HG03457 (cell line): ENCODE results near the gene FAM156A.
"Not testable (repeated sequence)": the region's sequence is repeated elsewhere in the genome, so short reads cannot be mapped to it uniquely, and the experiment has no call there.

Experiments
- ATAC-seq: cut with Tn5 transposase; IDR thresholded peaks from one replicate; pipeline ENCODE4 v1.9.1; 2021; ENCODE audit warnings: moderate number of reproducible peaks; ENCODE audit not compliant: unreplicated experiment

Gene FAM156A

DNA sequence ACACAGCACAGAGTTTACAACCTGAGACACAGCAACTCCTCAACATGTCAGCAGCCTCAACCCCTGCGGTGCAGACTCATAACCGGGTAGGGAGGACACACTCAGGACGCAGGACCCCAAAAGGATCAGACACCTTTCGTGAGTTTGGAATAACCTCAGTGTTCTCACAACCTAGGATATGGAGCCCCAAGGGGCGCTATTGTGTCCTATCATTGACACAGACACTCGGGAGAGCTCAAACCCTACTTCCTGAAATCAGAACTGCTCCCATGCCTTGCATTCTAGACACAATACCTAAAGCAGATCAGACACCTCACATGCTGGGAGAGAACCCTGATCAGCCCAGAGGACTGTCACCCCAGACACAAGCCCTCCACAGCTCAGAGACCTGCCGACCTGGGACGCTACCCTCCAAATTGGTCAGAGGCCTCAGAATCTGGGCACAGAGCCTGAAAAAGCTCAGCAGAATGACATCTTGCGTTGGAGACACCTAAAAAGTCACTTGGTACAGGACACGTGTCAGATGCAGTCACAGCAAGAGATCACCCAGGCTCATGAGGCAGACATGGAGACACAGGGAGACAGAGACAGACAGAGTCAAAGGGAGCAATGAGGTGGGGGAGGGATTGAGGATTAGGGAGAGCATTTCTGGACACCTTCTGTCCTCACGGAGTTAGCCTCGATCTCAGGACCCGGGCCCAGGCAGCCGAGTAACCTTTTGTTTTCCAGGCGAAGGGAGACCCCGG, 8.8 kb upstream of the FAM156A start:
- not testable (repeated sequence) for ATAC-seq

DNA sequence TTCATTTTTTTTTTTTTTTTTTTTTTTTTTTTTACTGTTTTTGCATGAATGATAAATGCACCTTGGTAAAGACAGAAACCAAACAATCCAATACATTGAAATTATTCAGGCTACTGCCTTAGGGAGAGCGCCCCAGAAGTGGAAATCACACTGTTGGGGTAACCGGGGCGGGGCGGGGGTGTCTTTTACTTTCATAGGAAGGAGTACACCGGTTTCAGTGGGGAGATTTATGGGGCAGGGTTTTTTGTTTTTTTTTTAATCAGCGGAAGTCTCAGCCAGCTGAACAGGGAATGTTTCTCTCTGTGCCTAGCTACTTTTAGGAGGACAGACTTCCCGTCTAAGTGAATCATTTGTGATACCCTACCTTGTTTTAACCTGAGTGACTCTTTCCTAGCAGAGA, 643 bp upstream of the FAM156A start:
- peak; percentile 20 for ATAC-seq

DNA sequence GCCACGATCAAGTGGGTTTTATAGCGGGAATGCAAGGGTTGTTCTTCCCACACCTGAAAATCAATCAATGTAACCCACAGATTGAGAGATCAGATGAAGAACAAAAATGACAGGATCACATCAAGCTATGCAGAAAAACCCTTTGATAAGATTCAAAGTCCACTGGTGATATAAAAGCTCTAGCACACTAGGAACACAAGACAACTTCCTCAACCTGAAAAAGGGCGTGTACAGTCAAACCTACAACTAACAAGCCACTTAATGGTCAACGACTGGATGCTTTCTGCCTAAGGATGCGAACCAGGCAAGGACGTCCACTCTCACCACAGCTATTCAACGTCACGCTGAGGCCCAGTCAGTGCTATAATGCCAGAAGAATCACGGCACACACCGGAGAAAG, 8.4 kb downstream of the FAM156A start:
- not testable (repeated sequence) for ATAC-seq

DNA sequence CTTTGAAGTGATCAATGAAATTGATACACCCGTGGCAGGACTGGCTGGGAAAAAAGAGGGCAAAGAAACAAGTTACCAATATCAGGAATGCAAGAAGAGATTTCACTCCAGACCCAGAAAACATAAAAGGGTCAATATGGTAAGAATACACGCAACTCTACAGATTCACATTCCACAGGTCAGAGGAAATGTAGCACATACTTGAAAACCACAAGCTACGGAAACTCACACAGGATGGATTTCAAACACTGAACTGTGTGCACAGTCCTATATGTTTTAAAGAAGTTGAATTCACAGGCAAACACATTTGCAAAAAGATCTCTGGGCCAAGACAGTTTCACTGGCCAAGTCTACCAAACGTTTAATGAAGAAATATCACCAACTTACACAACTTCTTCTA, 9.0 kb downstream of the FAM156A start:
- ATAC-seq: not testable (repeated sequence)

DNA sequence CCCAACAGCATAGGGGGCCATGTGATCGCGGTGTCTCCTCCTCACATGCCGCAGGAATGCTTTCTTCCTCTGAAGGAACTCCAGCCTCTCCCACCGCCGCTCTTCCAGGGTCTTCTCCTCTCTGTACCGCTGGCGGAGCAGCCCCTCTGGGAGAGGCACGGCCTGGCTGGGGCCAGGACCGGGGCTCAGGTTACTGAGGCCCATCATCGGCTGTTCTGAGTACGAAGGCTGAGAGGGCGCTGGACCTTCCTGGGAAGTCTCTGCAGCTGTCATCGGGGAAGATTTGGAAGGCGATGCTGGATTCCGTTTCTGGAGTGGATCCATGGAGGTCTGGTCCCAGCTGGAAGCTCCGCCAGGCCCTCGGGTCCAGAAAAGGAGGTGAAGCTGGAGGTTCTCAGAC, 10.1 kb downstream of the FAM156A start:
- ATAC-seq: not testable (repeated sequence)

DNA sequence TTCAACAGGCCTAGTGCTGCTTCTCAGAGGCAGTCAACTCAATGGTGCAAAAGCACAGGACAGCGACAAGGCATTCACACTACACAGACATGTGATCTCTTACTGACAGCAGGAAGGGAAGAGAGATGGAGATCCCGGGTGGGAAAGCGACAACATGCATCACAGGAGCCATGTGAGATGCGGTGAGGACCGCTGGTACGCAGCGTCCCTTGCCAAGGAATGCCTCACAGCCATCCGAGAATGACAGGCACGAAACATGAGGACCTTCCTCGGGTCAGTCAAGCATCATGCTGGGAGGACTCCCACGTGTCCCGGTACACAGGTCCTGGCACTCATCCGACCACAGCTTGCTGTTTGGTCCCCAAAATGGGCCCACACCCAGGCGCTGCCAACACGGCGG, 10.8 kb downstream of the FAM156A start:
- ATAC-seq: not testable (repeated sequence)

DNA sequence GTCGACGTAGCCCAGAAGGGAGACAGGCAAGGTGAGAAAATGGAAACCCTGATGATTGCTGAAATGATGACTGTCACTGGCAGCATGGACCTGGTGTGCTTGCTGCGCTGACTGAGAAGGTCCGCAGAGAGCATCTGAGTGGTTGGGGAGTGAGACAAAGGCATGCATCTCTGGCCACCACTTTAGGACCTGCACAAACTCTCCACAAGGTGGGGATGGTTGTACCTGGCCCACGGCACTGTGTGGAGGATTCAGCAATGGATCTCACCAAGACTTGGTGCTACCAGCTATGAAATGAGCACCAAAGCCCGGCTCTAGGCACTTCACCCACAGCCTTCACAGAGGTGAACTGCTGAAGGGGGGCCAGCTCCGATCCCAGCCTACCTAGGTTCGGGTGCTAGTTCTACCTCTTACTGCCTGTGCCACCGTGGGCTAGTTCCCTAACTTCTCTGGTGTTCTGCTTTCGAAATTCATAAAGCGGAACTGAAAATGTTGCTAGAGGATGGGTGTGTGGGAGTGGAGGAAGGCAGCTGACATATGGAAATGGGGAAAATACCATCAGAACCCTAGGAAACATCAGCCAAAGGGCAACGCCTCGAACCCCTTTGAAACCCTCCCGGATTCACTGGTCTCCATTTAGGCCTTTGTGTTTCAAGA, 12.4 kb downstream of the FAM156A start:
- ATAC-seq: not testable (repeated sequence)

DNA sequence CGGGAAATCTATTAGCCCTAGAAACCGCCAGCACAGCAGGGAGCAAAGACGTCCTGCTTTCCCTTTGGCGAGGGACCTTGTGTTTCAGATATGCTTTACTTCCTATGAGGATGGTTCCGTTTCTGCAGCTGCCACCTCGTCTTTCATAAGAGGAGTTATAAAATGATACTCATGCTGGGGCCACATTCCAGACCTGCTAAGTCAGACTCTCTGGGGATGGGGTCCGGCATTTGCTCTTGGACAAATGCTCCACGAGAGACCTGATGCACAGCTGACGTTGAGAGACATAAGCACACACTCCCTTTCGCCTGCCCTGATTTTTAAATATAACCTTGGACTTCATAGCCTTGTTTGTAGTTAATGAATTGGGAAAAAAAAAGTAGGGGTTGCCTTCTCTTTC, 16.6 kb downstream of the FAM156A start:
- ATAC-seq: not testable (repeated sequence)

- not testable (repeated sequence) for ATAC-seq
Observed at GRCh38 chrX:52940704-52941103, 17.6 kb downstream of the FAM156A start.

DNA sequence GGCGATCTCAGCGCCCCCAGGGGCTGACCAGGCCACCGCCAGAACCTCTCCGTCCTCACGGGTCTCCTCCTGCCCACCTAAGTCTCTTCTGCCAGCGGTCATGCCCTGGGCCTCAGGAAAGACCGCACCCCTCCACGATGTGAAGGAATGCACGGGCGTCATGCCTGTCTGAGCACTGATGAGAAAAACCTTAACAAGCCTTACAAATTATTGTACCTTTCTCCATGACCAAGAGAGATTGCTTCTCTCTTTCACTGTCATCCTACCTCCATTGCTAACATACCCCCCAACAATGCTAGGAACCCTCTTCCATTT, 22.9 kb downstream of the FAM156A start:
- not testable (repeated sequence) for ATAC-seq

- ATAC-seq: peak; percentile 86
Observed at GRCh38 chrX:52934704-52935469, 23.4 kb downstream of the FAM156A start.

- ATAC-seq: no peak
Observed at GRCh38 chrX:52933976-52934703, 24.2 kb downstream of the FAM156A start.

DNA sequence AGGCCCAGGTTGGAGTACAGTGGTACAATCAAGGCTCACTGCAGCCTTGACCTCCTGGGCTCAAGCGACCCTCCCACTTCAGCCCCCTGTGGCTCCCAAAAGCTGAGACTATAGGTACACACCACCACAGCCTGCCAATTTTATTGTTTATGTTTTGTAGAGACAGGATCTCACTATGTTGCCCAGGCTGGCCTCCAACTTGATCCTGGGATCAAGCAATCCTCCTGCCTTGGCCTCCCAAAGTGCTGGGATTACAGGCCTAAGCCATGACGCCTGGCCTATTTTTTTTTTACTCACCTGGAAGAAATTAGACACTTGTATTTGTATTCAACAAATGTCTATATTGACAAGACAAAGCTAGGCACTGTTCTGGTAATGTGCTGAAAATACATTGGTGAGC, 25.1 kb downstream of the FAM156A start:
- ATAC-seq: no peak

DNA sequence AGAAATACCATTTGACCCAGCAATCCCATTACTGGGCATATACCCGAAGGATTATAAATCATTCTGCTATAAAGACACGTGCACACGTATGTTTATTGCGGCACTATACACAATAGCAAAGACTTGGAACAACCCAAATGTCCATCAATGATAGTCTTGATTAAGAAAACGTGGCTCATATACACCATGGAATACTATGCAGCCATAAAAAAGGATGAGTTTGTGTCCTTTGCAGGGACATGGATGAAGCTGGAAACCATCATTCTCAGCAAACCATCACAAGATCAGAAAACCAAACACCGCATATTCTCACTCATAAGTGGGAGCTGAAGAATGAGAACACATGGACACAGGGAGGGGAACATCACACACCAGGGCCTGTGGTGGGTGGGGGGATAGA, 28.1 kb downstream of the FAM156A start:
- not testable (repeated sequence) for ATAC-seq

DNA sequence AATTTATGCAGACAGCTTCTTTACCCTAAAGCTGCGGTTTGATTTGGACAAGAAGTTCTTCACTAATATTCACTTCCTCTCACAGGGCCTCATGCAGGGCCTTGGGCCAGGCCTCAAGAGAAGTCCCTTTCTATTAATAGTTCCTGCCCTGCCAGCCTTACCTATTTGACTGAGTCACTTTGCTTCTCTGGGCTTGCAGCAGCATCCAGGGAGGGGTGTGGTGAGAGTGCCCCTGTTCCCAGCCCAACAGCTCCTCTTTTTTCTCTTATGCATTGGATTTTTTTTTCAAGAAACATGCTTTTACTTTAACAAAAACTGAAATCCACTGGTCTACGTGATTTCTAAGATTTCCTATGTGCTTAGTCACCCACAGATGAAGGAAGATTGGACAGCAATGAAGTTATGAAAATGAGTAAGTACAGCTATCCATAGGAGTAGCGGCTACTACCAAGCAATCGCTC, 34.5 kb downstream of the FAM156A start:
- peak; percentile 50 for ATAC-seq

DNA sequence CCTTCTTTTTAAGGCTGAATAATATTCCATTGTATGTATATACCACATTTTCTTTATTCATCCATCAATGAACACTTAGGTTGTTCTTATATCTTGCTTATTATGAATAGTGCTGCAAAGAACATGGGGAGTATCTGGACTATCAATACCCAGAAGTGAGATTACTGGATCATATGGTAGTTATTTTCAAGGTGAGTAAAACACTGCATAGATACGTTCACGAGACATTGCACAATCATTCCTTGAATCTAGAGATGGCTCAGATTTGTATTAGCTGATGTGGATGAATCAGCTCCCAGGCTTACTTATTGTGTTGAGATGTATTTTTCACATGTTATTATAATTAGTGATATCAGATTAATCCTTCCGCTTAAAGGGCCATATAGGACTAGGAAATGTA, 43.6 kb downstream of the FAM156A start:
- not testable (repeated sequence) for ATAC-seq

DNA sequence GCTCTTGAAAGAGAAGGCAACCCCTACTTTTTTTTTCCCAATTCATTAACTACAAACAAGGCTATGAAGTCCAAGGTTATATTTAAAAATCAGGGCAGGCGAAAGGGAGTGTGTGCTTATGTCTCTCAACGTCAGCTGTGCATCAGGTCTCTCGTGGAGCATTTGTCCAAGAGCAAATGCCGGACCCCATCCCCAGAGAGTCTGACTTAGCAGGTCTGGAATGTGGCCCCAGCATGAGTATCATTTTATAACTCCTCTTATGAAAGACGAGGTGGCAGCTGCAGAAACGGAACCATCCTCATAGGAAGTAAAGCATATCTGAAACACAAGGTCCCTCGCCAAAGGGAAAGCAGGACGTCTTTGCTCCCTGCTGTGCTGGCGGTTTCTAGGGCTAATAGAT, 44.6 kb downstream of the FAM156A start:
- not testable (repeated sequence) for ATAC-seq

- ATAC-seq: not testable (repeated sequence)
Observed at GRCh38 chrX:52909313-52909969, 48.9 kb downstream of the FAM156A start.

DNA sequence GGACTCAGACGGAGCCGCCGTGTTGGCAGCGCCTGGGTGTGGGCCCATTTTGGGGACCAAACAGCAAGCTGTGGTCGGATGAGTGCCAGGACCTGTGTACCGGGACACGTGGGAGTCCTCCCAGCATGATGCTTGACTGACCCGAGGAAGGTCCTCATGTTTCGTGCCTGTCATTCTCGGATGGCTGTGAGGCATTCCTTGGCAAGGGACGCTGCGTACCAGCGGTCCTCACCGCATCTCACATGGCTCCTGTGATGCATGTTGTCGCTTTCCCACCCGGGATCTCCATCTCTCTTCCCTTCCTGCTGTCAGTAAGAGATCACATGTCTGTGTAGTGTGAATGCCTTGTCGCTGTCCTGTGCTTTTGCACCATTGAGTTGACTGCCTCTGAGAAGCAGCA, 50.4 kb downstream of the FAM156A start:
- not testable (repeated sequence) for ATAC-seq

DNA sequence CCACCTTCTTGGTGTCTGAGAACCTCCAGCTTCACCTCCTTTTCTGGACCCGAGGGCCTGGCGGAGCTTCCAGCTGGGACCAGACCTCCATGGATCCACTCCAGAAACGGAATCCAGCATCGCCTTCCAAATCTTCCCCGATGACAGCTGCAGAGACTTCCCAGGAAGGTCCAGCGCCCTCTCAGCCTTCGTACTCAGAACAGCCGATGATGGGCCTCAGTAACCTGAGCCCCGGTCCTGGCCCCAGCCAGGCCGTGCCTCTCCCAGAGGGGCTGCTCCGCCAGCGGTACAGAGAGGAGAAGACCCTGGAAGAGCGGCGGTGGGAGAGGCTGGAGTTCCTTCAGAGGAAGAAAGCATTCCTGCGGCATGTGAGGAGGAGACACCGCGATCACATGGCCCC, 51.2 kb downstream of the FAM156A start:
- not testable (repeated sequence) for ATAC-seq
